K562 (cell line): Measurements from ENCODE around the gene DNASE2. TPM values are rescaled to one million over a fixed set of nuclear protein-coding genes. Genes with fewer than 3 reads are reported as not detected.

Experiments
- ARID3B ChIP-seq: fragments of 250-450 bp; sonication (Bioruptor Pico); IDR thresholded peaks from 2 replicates; pipeline ENCODE4 v1.4.0; 2020; ENCODE audit warnings: borderline replicate concordance
- ELF4 ChIP-seq: fragments of 450-650 bp; formaldehyde crosslinking; IDR thresholded peaks from 2 replicates; pipeline ENCODE4 v1.4.0; 2022; ENCODE audit warnings: missing genetic modification characterization
- MED1 ChIP-seq: sonication (generic); formaldehyde crosslinking; IDR thresholded peaks from 2 replicates; pipeline ENCODE4 v1.8.1; 2023; ENCODE audit warnings: missing genetic modification reagents, borderline replicate concordance
- MEF2A ChIP-seq: IDR thresholded peaks from 2 replicates; pipeline ENCODE4 v1.6.1; 2011; ENCODE audit warnings: low read depth, mild to moderate bottlenecking, low read length, moderate library complexity; ENCODE audit not compliant: control insufficient read depth
- MGA ChIP-seq: fragments of 450-650 bp; IDR thresholded peaks from 2 replicates; pipeline ENCODE4 v1.6.1; 2016; ENCODE audit warnings: mild to moderate bottlenecking, moderate library complexity
- PRDM10 ChIP-seq: fragments of 450-650 bp; IDR thresholded peaks from 2 replicates; pipeline ENCODE4 v1.6.1; 2018; ENCODE audit not compliant: partially characterized antibody
- PTRF ChIP-seq: fragments of 450-650 bp; IDR thresholded peaks from 2 replicates; pipeline ENCODE4 v1.6.1; 2016; ENCODE audit warnings: mild to moderate bottlenecking, missing genetic modification characterization, missing compliant biosample characterization
- RBFOX2 ChIP-seq: fragments of 200-400 bp; formaldehyde crosslinking; IDR thresholded peaks from 2 replicates; pipeline ENCODE4 v1.6.1; 2017; ENCODE audit warnings: low read depth, mild to moderate bottlenecking, low read length, moderate library complexity
- RBM39 ChIP-seq: fragments of 200-400 bp; formaldehyde crosslinking; optimal IDR thresholded peaks from 2 replicates; pipeline ENCODE3; 2018; ENCODE audit warnings: low read depth, low read length
- TRIM28 ChIP-seq: fragments of 450-650 bp; IDR thresholded peaks from 2 replicates; pipeline ENCODE4 v1.6.1; 2017
- ZNF212 ChIP-seq: fragments of 450-650 bp; formaldehyde crosslinking; IDR thresholded peaks from 2 replicates; pipeline ENCODE4 v1.4.0; 2020; ENCODE audit warnings: mild to moderate bottlenecking
- polyA plus RNA-seq, 8 experiments: library from polyadenylated mRNA; depleted of rRNA in 4 of 8; stranded (reverse) in 5 of 8; unstranded in 3 of 8; fragments of >200 nt; fragmentation: Nextera tagmentation in 2 of 8; fragmentation: Illumina TruSeq in 1 of 8; extraction: Ambion mirVana in 2 of 8; extraction: Trizol in 1 of 8; gene quantifications; 2 replicates each; pipeline versions ENCODE4 v1.2.1 to v1.2.3, GENCODE V29; 2011 to 2014; ENCODE audit warnings: inconsistent platforms in 1 of 8, missing spikeins in 1 of 8
- total RNA-seq, 7 experiments: library from RNA; depleted of rRNA in 6 of 7; stranded (reverse); fragments of >200 nt in 6 of 7; fragmentation: Illumina TruSeq in 2 of 7; extraction: Trizol in 2 of 7; gene quantifications; 2 replicates each; pipeline versions ENCODE4 v1.2.1 to v1.2.3, GENCODE V29; 2011 to 2021; ENCODE audit warnings: low replicate concordance in 1 of 7

Gene DNASE2
- total and polyA plus RNA-seq, 9 of the 15 experiments (the other 6 are each of a cell fraction or from before 2014, with no cell fraction given) = 4.4 to 27.0 (median 20.2) TPM

GRCh38 chr19:12881172-12881808 lies at the start of gene DNASE2 (continued):
- TF ChIP-seq ARID3B (CRISPR knock-in tag) = no peak
- no peak for TF ChIP-seq MGA
- TF ChIP-seq PTRF = no peak
- peak; percentile 93 for TF ChIP-seq RBFOX2
- TF ChIP-seq MED1 = no peak
- TF ChIP-seq PRDM10 = no peak
- no peak for TF ChIP-seq RBM39
- no peak for TF ChIP-seq ZNF212 (CRISPR knock-in tag)
- no peak for TF ChIP-seq ELF4 (CRISPR knock-in tag)
- TF ChIP-seq MEF2A = no peak
- no peak for TF ChIP-seq TRIM28
